Lung microvascular endothelial cell (primary cell): ENCODE measurements around the gene RIC3. TPM values are rescaled to one million over a fixed set of nuclear protein-coding genes. Genes with fewer than 3 reads are reported as not detected.
A peak's percentile ranks its signal among the peaks of the same experiment; 100 is the strongest.

Experiments used
- DNase-seq, 2 donors: peaks; one replicate each; pipeline versions ENCODE4 v3.0.0 to v3.0.0-alpha.2; 2010; ENCODE audit warnings: low read depth in 2 of 2
- total RNA-seq: library from RNA; depleted of rRNA; stranded (reverse); fragments of >200 nt; gene quantifications from 2 replicates; pipeline ENCODE4 v1.2.1, GENCODE V29; 2014

RIC3 gene
- total RNA-seq, 1 donor from 2014 or later = not detected

DNA sequence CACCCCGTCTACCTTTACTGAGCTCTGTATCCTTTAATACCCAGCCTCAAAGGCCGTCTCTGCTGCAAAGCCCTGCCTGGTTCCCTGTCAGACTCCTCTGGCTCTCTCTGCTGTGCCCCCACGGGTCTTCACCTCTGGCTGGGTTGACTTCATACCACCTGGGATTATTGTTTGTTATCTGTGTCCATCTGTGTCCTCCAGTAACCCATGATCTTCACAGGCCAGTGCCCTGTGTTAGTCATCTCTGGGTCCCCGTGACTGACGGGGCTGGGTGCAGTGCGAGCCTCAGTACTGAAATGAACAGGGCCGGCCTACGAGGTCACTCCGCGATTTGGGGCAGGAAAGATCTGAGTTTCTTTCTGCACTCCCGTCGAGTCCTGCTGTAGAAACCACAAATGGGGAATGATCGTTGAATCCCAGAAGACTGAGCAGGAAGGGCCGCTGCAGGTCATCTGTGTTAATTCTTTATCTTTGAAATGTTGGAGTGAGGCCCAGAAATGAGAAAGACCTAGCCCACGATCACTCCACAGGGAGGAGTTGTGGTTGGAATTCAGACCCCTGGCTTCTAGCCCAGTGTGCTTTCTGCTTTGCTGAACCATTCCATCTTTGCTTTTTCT, 100.1 kb downstream of the RIC3 start:
- peak; percentile 58 to 79 for DNase-seq

DNA sequence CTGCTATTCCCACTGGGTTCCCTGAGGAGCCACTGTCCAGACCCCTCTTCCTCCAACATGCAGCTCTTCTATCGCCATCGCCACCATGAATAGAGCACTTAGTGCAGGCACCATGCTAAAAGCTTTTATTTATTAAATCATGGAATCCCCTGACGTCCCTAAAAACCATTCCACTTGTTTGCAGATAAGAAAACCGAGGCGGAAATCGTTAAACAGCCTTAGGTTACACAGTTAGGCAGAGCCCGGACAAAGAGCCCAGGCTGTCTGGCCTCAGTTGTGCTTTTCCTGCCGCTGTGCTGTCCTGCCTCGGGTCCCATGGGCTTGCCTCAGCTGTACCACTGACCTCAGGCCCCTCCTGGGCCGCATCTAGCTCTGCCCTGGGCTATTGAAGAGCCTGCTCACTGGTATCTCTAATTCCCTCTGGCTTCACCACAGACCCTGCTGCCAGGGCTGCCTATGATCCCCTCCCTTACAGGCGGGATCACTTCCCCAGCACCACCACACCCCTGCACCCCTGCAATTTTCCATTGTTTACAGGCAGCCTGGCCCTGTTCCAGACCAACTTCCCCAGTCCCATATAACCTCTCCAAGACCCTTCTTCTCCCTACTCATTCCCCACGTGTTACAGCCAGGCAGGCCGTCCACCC, 100.8 kb downstream of the RIC3 start:
- peak in 1 of 2 donors; percentile 40 for DNase-seq

DNA sequence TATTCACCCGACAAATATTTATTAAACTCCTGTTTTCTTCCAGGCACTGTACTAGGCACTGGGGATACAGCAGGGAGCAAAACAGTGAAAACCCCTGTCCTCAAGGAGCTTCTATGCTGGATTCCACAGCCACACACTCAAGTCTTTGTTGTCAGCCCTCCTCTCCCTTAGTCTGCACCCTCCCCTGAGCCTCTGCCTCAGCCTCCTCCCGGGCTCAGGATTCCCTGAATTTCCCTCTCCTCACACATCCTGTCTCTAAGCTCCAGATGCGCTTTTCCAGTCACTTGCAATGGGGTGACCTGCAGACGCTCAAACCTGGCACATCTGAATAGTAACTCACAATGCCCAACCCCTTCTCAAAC, 101.3 kb downstream of the RIC3 start:
- no peak for DNase-seq

DNA sequence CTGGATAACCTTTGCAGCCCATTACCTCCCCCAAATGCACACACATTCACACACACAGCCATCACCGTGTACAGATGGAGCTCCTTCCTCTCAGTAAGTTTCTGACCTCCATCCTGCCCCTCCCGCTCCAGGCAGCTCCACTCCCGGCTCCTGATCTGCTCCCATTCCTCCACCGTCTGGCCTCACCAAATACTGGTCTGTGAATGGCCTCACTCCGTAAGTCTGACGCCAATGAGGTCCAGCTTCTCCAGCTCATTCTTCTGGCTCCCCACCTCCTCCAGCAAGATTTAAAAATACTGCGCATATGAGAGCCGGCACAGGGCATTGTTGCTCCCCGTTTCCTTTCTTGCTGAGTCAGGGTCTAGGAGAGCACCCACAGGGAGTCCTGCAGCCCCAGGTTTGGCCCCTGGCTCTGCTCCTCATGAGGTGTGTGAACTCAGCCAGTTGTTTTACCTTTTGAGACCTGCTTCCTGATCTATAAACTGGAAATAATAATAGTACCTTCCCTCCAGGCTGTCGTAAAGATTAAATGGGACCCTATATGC, 101.8 kb downstream of the RIC3 start:
- no peak for DNase-seq

DNA sequence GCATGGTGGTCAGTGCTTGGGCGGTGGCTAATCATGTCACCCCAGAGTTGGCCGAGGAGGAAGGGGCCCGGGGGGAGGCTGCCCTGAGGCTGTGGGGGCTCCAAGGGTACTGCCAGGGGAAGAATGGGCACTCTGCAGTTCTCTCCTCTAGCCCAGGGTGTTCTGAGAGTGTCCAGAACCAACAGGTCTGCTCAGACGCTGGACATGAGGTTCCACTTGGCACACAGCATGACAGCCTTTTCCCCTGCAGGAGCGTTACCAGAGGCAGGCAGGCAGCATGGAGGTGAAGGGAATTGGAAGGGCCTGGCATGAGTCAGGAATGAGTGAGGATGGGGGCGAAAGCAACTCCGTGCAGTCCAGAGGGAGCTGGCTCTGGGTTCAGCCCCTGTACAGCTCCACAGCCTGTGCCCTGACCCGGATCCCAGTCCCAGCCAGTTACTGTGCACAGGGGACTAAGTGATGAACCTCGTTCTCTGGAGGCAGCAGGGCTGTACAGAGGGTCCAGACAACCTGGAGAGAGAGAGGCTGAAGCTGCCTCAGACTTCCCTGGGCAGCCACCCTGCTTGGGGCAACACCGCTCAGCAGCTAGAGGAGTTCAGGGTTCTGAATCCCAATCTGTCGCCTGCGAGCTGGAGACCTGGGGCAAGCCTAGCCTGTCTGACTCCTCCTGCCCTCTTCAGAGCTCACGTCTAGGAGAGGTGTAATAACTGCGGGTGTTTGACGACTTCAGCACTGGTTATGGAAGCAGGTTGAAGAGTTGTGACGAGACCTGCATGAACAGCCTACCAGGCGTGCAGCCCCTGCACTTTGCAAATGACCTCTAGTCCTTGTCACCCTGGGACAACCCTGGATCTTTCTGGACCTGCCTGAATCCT, 102.6 kb downstream of the RIC3 start:
- no peak for DNase-seq

DNA sequence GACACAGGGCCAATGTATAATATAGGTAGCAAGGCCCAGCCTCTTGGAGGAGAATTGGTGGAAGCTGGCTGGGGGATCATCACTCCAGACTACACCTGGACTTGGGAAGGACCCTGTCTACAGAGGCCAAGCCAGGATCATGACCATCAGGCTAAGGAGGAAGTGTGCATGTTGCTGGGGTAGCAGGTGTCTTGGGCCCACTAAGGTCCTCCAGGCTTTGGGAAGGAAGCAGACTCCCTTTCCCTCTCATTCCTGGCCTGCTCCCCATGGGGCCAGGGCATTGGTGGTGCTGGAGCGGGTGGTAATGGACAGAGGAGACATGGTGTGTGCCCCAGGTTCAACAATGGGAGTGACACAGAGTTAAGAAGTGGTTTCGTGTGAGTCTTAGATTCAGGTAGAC, 103.8 kb downstream of the RIC3 start:
- DNase-seq = no peak

DNA sequence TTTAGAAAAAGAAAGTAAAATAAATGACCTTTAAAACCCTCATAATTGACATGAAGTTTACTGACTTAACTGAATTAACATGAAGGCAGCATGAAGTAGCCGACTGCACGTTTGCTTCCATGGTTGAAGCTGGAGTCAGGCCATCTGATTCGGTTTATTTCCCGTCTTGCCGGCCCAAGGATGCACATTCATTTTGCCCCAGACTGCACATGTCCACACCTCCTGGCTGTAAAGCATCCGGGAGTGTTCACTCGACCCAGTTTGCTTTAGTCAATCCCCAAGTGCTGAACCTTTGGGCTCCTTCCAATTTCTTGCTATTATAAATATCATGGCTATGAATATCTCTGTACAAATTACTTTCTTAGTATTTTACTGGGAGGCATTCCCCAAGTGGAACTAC, 105.5 kb downstream of the RIC3 start:
- no peak for DNase-seq

DNA sequence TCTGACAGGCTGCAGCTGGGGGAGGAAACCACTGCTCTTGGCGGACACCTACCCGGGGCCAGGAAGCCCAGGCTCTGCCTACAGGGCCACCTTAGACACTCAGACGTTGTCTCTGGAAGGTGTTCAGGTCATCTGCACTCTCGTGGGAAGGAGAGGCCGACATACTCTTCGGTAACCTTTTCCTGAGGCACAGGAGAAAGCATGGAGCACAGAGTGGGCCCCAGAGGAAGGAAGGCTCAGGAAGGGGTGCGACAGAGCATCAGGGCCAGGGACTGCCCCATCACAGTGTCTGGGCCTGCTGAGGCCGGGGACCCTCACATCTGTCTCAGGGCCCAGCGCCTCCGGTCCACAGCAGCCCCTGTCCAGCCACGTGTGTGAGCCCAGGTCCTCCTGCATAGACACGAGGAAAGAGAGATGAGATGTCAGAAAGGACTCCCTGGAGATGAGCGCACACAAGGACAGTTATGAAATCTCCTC, 106.0 kb downstream of the RIC3 start:
- no peak for DNase-seq

DNA sequence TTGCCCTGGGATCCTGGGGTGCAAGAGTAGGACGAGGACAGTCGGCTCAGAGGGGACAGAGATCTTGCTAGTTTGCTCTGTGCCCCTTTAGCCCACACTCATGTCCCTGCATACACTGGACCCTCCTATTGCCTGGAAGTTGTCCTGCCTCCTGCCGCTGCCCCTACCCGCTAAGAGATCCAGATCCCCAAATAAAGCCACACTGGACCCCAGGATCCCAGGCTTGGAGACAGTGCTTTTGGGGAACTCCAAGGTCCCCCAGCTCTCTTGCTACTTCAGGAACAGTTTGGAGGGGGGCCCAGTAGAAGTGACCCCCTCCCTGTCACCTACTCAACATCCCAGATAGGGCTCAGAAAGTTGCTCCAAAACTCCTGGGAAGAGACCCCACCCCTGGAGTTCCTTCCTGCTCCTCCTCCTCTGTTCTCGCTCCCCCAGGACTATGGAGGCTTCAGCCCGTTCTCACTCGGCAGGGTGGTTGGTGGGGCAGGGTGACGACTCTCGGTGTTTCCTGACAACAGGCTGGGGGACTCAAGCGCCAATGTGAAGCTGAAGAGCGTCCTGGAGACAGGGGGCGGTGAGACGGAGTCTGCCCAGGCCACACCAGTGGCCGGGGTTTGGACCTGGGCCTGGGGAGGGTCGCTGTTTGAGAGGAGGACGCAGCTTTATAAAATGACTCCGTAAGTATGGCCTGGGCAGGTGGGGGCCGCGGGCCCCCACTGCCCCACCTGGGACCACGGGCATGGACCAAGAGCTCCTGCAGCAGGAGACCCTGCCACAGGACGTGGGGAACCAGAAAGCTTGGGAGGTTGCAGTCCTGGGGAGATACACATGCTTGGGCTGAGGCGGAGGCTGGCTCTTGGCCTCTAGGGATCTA, 107.0 kb downstream of the RIC3 start:
- no peak for DNase-seq

DNA sequence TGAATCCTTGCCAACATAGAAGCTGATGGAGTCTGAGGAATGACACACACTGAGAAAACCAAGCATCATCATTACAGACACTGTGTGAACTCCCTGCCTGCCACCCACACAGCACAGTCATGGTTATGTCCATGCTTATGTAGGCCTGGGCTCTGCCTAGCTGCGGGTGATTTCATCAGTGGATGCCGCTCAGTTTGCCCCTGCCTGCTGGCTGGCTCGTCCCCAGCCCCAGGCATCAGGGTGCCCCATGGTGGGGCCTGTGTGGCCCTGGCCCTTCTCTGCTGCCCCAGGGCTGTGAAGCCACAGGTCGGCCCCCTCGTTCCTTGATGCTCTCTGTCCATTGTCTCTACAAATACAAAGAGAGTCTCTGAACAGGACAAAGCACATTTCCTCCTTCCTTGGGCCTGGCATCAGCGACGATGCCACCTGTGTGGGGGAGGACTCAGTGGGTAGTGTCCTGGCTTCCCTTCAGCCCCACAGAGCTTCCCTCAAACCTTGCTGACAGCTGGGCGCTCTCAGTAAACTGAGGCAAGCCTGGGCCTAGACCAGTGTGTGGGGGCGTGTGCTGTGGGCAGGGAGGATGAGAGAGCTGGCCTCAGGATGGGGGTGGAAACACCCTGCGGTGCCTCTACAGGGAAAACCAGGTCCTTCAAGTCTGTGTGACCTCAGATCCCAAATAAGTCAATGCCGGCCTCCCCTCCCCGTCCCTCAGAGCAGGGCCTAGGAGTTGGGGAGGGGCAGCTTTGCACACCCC, 107.8 kb downstream of the RIC3 start:
- no peak for DNase-seq

DNA sequence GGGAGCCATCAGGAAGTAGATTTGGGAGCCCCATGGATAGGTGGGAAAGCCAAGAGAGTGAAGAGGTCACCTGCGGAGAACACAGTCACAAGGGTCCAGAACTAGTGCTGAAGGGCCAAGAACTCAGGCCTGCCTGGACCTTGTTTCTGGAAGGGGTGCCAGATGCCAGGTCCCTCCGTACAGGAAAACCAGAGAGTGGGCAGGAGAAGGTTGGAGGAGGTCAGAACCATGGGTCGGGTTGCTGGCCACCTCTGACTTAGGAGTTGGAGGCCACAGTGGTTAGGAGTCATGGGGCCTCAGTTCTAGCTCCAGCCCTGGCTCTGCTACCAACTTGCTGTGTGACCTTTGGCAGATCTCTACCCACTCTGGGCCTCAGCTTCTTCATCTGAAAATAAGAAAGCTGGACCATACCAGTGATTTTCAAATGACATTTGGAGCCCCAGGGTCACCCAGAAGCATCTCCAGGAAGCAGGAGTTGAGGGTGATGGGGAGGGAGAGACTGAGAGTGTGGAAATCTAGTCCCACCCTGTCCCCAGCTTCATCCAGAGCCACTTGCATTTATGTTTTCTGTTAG, 108.6 kb downstream of the RIC3 start:
- no peak for DNase-seq

DNA sequence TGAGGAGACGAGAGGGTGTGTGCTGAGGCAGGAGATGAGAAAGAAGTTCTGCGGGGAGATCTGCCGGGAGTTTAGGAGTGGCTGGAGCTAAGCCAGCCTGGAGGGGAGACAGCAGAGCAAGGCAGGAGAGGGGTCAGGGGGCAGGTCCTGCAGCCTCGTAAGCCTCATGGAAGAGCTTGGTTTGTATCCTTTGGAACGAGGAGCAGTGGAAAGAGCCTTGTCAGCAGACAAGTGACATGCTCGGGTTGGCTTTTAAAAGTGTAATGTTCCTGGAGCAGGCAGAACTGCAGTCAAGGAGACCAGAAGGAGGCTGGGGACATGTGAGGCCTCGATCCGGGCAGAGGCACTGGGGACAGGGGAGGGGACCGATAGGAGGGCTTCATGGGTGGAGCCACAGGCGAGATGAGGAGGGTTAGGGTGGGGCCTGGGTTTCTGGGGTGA, 109.2 kb downstream of the RIC3 start:
- DNase-seq = no peak

DNA sequence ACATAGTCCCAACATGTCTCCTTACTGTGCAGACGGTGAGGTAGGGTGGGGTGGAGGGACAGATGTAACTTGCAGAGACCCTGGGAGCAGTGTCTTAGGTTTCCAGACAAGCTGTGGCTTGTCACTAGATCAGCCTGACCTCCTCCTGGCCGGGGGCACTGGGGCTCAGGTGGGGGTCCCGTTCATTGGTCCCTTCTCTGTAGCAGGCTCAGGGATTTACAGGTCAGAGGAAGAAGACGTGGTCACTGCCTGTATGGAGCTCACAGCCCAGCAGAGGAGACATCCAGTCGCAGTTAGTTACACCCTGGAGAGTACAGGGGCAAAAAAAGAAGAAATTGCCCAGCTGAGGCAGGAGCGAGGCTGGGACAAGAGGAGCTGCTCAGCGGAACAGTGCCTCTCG, 109.8 kb downstream of the RIC3 start:
- DNase-seq = no peak

DNA sequence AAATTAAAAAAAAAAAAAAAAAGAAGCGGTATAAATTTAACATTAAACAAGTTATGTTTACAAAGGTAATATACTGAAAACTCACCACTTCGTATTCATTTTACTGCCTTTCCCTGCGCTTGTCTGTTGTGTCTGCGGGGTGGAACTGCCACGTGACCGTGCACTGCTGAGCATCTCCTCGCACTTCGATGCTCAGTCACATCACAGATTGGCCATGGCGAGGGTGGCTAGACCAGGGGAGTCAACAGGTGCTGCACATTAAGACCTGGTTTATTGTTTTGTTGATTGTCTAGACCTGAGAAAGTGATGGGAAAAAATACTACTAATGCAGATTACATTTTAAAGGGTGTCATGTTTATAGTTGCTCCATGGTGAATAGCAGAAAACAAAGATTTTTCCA, 110.6 kb downstream of the RIC3 start:
- DNase-seq = no peak

DNA sequence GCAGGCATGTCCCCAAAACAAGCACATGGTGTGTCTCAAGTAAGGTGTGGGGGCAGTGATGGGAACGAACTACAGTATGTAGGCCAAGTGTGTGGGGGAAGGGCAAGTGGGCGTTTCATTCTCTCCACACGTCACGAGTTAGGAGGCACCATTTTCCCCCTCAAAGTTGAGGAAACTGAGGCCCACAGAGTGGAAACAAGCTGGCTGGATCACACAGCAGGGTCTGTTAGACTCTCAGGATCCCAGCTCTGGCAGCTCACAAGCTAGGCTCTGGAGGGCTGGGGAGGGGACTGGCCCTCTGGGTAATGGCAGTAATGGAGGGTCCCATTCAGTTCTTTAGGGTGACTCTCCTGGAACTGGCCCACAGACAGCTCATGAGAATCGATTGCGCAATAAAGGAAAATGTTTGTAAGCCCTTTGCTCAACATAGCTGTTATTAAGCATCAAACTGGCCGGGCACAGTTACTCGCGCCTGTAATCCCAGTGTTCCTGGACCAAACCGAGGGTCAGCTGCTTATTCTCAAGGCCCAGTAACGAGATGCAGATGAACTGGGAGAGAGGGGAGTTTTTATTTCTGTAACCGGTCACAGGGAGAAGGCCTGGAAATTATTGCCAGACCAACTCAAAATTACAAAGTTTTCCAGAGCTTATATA, 111.9 kb downstream of the RIC3 start:
- DNase-seq = peak in 1 of 2 donors; percentile 56
